Rectal smooth muscle tissue (tissue), 1 donor: Measurements from ENCODE around the gene RSF1.

Source experiments
- H3K27ac ChIP-seq: one replicate; pipeline ENCODE4 v1.7.0; 2013; ENCODE audit warnings: low read depth, low read length, inconsistent platforms
- H3K27me3 ChIP-seq: one replicate; pipeline ENCODE4 v1.7.0; 2013; ENCODE audit warnings: low read length; ENCODE audit not compliant: control insufficient read depth, insufficient read depth
- H3K36me3 ChIP-seq: one replicate; pipeline ENCODE4 v1.7.0; 2013; ENCODE audit warnings: low read length; ENCODE audit not compliant: control insufficient read depth, insufficient read depth
- H3K4me1 ChIP-seq: one replicate; pipeline ENCODE4 v1.7.0; 2013; ENCODE audit warnings: low read length; ENCODE audit not compliant: control insufficient read depth, insufficient read depth
- H3K4me3 ChIP-seq: one replicate; pipeline ENCODE4 v1.7.0; 2013; ENCODE audit warnings: low read length
- H3K9ac ChIP-seq: one replicate; pipeline ENCODE4 v1.7.0; 2013; ENCODE audit warnings: low read length

RSF1 gene

DNA sequence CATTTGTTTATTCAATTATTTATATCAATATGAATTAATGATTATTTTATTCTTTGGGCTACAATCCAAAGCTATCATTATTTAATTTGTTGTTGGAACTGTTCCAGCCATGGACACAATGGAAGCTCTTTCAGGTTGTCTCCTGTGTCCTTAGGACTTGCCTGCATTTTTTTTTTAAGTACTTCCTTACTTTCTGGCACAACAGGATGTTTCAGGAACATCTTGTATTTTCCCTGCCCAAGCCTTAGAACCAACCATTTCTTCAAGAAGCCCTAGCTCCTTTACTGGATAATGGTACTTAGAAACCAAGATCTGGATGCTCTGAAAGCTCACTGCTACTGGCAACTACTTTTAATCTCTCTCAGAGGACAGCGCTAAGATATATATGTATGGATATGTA is 125.1 kb downstream of the RSF1 start:
- Histone ChIP-seq H3K27ac (no peak overlapping the region), H3K4me3 (no peak overlapping the region), H3K9ac (no peak overlapping the region), H3K4me1 (no peaks in the 10 kb centered on the region), H3K27me3 (no peaks in the 10 kb centered on the region), H3K36me3 (peaks cover 5% of the 10 kb centered on the region)

DNA sequence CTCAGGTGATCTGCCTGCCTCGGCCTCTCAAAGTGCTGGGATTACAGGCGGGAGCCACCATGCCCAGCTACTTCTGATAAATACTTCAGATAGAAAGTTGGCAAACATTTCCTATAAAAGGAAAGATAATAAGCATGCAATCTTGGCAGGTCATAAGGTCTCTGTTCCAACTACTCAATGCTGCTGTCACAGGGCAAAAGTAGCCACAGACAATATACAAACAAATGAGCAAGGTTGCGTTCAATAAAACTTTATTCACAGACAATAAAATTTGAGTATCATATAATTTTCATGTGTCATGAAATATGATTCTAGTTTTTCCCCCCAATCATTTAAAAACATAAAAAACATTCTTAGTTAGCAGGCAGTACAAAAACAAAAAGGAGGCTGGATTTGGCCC is 129.9 kb downstream of the RSF1 start:
- H3K27me3 ChIP-seq: no peaks in the 10 kb centered on the region
- H3K4me1 ChIP-seq: no peaks in the 10 kb centered on the region
- no peak overlapping the region for H3K27ac ChIP-seq
- H3K9ac ChIP-seq: no peak overlapping the region
- peaks cover 11% of the 10 kb centered on the region for H3K36me3 ChIP-seq
- no peak overlapping the region for H3K4me3 ChIP-seq

DNA sequence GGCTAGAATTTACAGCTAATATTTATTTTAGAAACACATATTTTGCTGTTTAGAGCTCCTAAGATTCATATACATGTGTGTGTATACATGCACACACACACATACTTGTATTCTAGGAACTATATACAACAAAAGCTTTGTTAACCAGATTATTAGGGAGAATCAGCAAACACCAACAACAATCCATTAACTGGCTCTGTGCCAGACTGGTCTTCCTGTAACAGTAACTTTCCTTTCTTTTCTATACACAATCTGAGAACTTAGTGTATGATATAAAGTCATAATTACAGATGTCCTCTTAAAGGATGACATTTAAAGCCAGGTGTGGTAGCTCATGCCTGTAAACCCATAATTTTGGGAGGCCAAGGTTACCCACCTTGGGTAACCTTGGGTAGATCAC is 133.4 kb downstream of the RSF1 start:
- Histone ChIP-seq H3K9ac (no peak overlapping the region), H3K4me3 (no peak overlapping the region), H3K4me1 (no peaks in the 10 kb centered on the region), H3K27ac (no peak overlapping the region), H3K36me3 (peaks cover 13% of the 10 kb centered on the region), H3K27me3 (no peaks in the 10 kb centered on the region)

DNA sequence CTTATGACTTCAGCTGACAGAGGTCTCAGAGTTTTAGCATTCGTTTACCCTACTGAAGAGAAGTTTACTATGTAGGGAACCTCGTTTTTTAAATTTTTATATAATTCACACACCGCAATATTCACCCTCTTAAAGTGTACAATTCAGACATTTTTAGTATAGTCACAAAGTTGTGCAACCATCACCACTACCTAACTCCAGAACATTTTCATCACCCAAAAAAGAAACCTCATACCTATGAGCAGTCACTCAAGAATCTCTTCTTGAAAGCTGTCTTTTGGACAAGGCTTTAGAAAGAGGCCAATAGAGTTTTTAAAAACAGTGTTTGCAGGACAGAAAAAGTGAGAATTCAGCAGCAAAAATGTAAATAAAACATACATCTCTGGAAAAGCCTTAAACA is 143.4 kb downstream of the RSF1 start:
- H3K27ac ChIP-seq: no peak overlapping the region
- H3K4me3 ChIP-seq: no peak overlapping the region
- peaks cover 10% of the 10 kb centered on the region for H3K36me3 ChIP-seq
- no peaks in the 10 kb centered on the region for H3K27me3 ChIP-seq
- H3K4me1 ChIP-seq: no peaks in the 10 kb centered on the region
- H3K9ac ChIP-seq: no peak overlapping the region

DNA sequence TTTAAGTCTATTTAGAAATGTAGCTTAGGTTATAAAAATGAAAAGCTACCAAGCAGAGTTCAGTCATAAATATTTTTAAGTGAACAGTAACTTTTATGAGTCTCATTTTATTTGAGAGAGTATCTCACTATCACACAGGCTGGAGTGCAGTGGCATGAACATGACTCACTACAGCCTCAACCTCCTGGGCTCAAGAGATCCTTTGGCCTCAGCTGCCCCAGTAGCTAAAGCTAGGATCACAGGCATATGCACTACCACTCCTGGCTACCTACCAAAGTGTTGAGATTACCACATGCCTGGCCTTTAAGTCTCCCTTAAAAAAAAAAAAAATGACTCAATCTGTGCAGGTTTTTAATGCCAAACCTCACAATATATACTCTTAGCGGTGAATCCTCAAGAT is 148.3 kb downstream of the RSF1 start:
- peaks cover 17% of the 10 kb centered on the region for H3K36me3 ChIP-seq
- H3K27me3 ChIP-seq: no peaks in the 10 kb centered on the region
- no peak overlapping the region for H3K9ac ChIP-seq
- no peak overlapping the region for H3K27ac ChIP-seq
- H3K4me1 ChIP-seq: no peaks in the 10 kb centered on the region
- H3K4me3 ChIP-seq: no peak overlapping the region

DNA sequence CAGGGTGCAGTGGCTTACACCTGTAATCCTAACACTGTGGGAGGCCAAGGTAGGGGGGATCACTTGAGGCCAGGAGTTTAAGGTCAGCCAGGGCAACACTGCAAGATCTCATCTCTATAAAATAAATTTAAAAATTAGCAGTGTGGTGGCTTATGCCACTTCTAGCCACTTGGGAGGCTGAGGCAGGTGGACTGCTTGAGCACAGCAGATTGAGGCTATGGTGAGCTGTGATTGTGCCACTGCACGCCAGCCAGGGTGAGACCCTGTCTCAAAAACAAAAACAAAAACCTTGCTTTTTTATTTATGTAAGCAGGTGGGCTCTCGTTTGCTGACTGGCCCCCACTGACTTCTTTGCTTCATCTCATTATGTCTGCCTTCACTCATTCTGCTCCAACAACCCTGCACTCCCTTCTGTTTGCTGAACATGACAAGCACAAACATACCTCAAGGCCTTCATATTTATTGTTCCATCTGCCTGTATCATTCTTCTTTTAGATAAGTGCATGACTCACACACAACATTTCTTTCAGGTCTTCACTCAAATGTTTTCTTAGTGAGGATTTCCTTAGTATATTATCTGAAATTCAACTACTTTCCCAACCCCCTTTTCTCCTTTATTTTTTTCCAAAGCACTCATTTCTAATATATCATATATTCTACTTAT is 150.5 kb downstream of the RSF1 start:
- H3K36me3 ChIP-seq: peaks cover 18% of the 10 kb centered on the region
- no peak overlapping the region for H3K4me3 ChIP-seq
- H3K4me1 ChIP-seq: no peaks in the 10 kb centered on the region
- no peaks in the 10 kb centered on the region for H3K27me3 ChIP-seq
- no peak overlapping the region for H3K9ac ChIP-seq
- no peak overlapping the region for H3K27ac ChIP-seq

DNA sequence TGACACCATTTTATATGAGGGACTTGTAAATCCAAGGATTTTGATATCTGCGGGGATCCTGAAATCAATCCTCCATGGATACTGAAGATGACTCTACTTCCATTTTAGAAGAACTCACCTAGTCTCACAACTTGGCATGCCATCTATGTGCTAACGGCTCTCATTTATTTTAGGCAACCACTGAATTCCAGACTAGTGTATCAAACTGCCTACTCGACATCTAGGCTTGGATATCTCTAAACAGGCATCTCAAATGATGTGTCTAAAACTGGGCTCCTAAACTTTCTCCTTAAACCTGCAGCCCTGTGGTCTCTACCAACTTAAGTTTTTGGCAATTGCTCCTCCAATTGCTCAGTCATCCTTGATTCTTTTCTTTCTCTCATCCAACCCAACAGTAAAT is 151.8 kb downstream of the RSF1 start:
- Histone ChIP-seq H3K9ac (no peak overlapping the region), H3K27me3 (no peaks in the 10 kb centered on the region), H3K27ac (no peak overlapping the region), H3K36me3 (peaks cover 15% of the 10 kb centered on the region), H3K4me1 (no peaks in the 10 kb centered on the region), H3K4me3 (no peak overlapping the region)

DNA sequence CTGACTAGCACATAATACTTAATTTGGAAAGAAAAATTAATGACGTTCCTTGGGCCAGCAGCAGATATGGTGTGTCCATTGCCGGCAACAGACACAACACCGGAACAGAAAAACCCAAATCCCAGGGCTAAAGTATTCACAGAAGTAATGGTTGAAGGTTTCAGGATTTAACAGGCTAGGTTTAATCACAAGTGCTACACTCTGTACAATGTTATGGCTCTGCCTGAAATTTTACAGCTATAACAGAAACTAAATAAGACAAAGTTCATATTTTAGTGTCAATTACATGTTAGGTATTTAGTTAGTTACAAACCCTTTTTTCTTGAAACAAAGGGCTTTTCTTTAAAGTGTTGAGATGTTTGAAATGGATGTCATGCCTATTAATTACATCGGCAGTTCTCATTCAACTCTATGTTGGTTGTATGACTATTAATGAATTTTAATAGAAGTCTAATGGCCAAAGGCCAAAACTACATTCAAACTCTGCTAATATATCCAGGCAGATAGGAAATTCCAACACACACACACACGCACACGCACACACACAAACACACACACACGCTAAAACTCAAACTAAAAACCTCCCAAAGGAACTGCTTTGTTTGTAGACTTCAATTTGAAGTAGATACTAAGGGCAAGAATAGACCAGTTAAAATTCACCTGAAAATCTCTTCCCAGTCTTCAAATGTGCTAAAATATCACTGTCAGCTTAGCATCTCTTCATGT is 155.1 kb downstream of the RSF1 start:
- H3K36me3 ChIP-seq: peaks cover 15% of the 10 kb centered on the region
- H3K9ac ChIP-seq: no peak overlapping the region
- no peaks in the 10 kb centered on the region for H3K27me3 ChIP-seq
- H3K27ac ChIP-seq: no peak overlapping the region
- H3K4me3 ChIP-seq: no peak overlapping the region
- H3K4me1 ChIP-seq: no peaks in the 10 kb centered on the region

DNA sequence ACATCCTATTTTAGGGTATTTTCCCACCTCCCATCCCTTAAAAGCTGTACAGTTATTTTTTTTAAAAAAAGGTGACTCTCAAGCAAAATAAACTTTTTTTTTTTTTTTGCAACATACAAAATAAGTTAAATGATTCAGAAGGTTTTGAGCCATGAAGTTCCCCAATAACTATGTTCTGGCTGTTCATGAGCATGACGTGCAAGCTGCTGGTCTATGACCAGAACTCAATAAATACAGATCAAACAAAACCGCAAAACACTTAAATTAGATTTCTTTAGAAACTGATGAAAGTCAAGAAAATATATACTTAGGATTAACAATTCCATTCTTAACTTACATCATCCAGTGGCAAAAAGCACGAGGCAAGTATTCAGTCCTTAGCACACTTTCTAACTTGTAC is 158.9 kb downstream of the RSF1 start:
- H3K27ac ChIP-seq: no peak overlapping the region
- H3K4me1 ChIP-seq: no peaks in the 10 kb centered on the region
- no peaks in the 10 kb centered on the region for H3K27me3 ChIP-seq

DNA sequence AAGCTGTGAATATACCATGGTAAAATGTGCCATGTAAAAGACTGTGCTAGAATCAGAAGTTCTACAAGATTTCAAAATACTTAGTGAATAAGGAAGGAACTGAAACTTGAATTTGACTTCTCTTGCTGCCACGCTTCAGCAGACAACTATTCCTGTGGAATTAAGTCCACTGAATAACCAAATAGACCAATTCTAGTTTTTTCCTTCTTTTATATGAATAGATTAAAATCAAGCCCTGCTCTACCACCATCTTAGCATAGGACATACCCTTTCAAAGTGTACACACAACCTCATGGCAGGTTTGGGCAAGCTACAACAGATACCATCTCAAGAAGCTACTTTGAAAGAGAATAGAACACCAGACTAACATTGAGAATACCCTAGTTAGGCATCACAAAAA is 159.6 kb downstream of the RSF1 start:
- Histone ChIP-seq H3K4me3 (no peak overlapping the region), H3K9ac (no peak overlapping the region), H3K4me1 (no peaks in the 10 kb centered on the region), H3K36me3 (no peaks in the 10 kb centered on the region), H3K27me3 (no peaks in the 10 kb centered on the region), H3K27ac (no peak overlapping the region)

More for the DNA sequence above, 158.9 kb downstream of the RSF1 start:
- H3K4me3 ChIP-seq: no peak overlapping the region
- no peaks in the 10 kb centered on the region for H3K36me3 ChIP-seq
- no peak overlapping the region for H3K9ac ChIP-seq

DNA sequence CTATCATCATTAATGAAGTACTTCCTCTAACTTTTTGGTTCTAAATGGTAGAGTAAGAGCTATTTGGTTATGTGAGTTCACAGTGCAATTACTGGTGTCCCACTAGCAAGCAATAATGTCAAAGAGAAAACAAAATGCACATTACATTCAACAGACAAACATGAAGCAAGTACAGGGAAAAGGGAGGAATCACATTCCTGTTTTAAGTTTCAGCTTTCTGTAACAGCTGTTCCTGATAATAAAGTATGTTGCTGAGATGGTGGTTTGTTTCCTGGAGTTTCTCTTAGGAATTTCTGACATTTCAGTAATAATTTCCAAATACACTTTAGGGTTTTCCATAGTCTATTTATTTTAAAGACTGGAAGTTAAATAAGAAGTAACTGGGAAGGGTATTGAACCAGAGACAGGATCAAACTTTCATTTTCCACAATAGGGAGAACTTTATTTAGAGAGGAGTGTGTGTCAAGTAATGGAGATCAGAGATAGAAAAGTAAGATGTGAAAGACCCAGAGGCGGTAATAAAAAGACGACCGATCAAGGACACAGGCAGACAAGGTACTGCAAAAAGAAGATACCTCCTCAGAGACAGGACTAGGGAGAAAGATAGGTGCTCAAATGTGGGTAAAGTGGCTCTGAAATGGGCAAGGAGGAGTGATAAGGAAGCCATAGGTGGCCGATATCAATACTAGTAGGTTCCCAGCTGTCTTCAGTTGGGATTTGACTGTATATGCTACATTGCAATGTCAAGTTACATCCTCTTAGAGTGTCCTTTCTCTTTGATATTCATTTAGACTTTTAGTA is 162.1 kb downstream of the RSF1 start:
- H3K4me1 ChIP-seq: no peaks in the 10 kb centered on the region
- no peak overlapping the region for H3K27ac ChIP-seq

DNA sequence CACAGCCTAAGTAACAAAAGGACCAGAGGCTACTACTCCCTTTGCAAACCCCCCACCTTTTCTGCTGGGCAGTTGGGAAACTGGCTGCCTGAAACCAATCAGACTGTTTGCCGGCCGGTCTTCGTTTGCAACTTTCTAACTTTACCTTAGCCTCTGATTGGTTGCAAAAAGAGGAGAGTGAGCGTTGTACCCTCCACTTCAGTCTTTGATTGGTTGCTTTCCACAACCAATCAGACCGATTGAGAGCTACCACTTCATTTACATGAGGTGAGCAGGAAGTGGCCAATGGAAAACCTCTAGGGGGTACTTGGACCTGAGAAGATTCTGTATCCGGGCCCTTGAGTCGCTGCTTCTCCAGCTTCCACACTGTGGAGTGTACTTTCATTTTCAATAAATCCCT is 164.2 kb downstream of the RSF1 start:
- Histone ChIP-seq H3K27ac (no peak overlapping the region), H3K9ac (no peak overlapping the region), H3K27me3 (no peaks in the 10 kb centered on the region), H3K4me3 (no peak overlapping the region), H3K36me3 (no peaks in the 10 kb centered on the region), H3K4me1 (no peaks in the 10 kb centered on the region)

More for the DNA sequence above, 162.1 kb downstream of the RSF1 start:
- H3K9ac ChIP-seq: no peak overlapping the region
- no peaks in the 10 kb centered on the region for H3K27me3 ChIP-seq
- H3K36me3 ChIP-seq: no peaks in the 10 kb centered on the region
- H3K4me3 ChIP-seq: no peak overlapping the region
